Spleen (tissue), 11 donors: ENCODE results near the gene GUCD1. TPM values are rescaled to one million over a fixed set of nuclear protein-coding genes. Genes with fewer than 3 reads are reported as not detected.

Source experiments
- DNase-seq: peaks from one replicate; pipeline ENCODE4 v3.0.0-alpha.2; 2020
- H3K27ac ChIP-seq, 8 donors: fragments of 200-600 bp; sonication (generic) in 7 of 8; 1 replicate in 4 of 8; 2 replicates in 4 of 8; pipeline versions ENCODE4 v1.5.0 to v1.8.0; 2016 to 2021; ENCODE audit warnings: inconsistent platforms in 4 of 8, mild to moderate bottlenecking in 4 of 8, moderate library complexity in 1 of 8
- H3K27me3 ChIP-seq, 7 donors: fragments of 200-600 bp; sonication (generic) in 6 of 7; replicated peaks in 1 of 7; 1 replicate in 4 of 7; 2 replicates in 3 of 7; pipeline versions ENCODE4 v1.5.0 to v1.8.0; 2016 to 2021; ENCODE audit warnings: inconsistent platforms in 3 of 7, mild to moderate bottlenecking in 1 of 7
- H3K36me3 ChIP-seq, 6 donors: fragments of 200-600 bp; sonication (generic) in 5 of 6; 1 replicate in 4 of 6; 2 replicates in 2 of 6; pipeline versions ENCODE4 v1.5.0 to v1.8.0; 2016 to 2021; ENCODE audit warnings: inconsistent platforms in 2 of 6
- H3K4me1 ChIP-seq, 6 donors: fragments of 200-600 bp; sonication (generic) in 5 of 6; 1 replicate in 3 of 6; 2 replicates in 3 of 6; pipeline versions ENCODE4 v1.5.0 to v1.8.0; 2016 to 2021; ENCODE audit warnings: inconsistent platforms in 3 of 6
- H3K4me3 ChIP-seq, 8 donors: fragments of 200-600 bp; sonication (generic) in 7 of 8; 1 replicate in 4 of 8; 2 replicates in 4 of 8; pipeline versions ENCODE4 v1.5.0 to v1.8.0; 2016 to 2021; ENCODE audit warnings: inconsistent platforms in 4 of 8, mild to moderate bottlenecking in 4 of 8, moderate library complexity in 2 of 8
- H3K9me3 ChIP-seq, 8 donors: fragments of 200-600 bp; sonication (generic) in 7 of 8; 1 replicate in 4 of 8; 2 replicates in 4 of 8; pipeline versions ENCODE4 v1.5.0 to v1.8.0; 2016 to 2021; ENCODE audit warnings: inconsistent platforms in 4 of 8
- POLR2A ChIP-seq, 3 donors: fragments of 450-650 bp; IDR thresholded peaks; one replicate each; pipeline ENCODE4 v1.5.1; 2017; ENCODE audit warnings: antibody characterized with exemption in 3 of 3, mild to moderate bottlenecking in 1 of 3
- POLR2AphosphoS5 ChIP-seq, 3 donors: sonication (generic); formaldehyde crosslinking; IDR thresholded peaks; one replicate each; pipeline ENCODE4 v1.5.1; 2017; ENCODE audit warnings: antibody characterized with exemption in 3 of 3
- WGBS, 5 donors: extraction: QIAGEN DNeasy Blood & Tissue Kit in 3 of 5; methylation state at CpG; one replicate each; pipeline versions ENCODE4 v1.1.5 to v1.1.7; 2013 to 2018; 5-methylcytosine and 5-hydroxymethylcytosine counted together
- intact Hi-C: fragments of 100-400 bp; cut with DNase I; formaldehyde crosslinking; loops from one replicate; pipeline ENCODE4 v1.15.0; 2023; ENCODE audit warnings: low total_unique reads
- polyA plus RNA-seq, 3 donors: library from polyadenylated mRNA; stranded (reverse); fragments of 200-250 nt; gene quantifications; one replicate each; pipeline ENCODE4 v1.2.1, GENCODE V29; 2013
- total RNA-seq, 7 donors: library from RNA; depleted of rRNA in 3 of 7; stranded (reverse); fragments of >200 nt in 3 of 7; fragmentation: NEBNext Ultra II Directional in 4 of 7; extraction: Animal tissue kit (Norgen Biotek cat#: 25700) in 4 of 7; gene quantifications; one replicate each; pipeline versions ENCODE4 v1.1.0 to v1.2.1, GENCODE V29; 2016 to 2021
- TF ChIP-seq, protein P1 (sequence below), 11 experiments: fragments of 200-600 bp in 7 of 11; fragments of 450-650 bp in 4 of 11; sonication (generic) in 4 of 11; IDR thresholded peaks in 8 of 11; conservative IDR thresholded peaks in 3 of 11; 1 replicate in 7 of 11; 2 replicates in 4 of 11; pipeline versions ENCODE4 v1.4.0 to v1.8.0; 2016 to 2021; ENCODE audit warnings: antibody characterized with exemption in 11 of 11, inconsistent platforms in 4 of 11, mild to moderate bottlenecking in 1 of 11
- donor health status: healthy with polysubstance abuse.
- donor health status: DM: no; HTN: no; CAD: no; lungs with moderate emphysema.
- donor health status: DM: no; HTN: no; CAD: no.
- donor health status: Bipolar disorder and iron deficiency.
- donor health status: healthy.
- donor health status: DM: no; HTN: no; CAD: no.
- donor health status: DM: yes; HTN: yes; CAD: no.

Gene GUCD1
- total and polyA plus RNA-seq, 10 donors: 82.6 to 162 (median 106) TPM

GRCh38 chr22:24504956-24505736 lies 49.8 kb downstream of the GUCD1 start:
- TF ChIP-seq POLR2AphosphoS5 (IDR thresholded peaks at IDR 0.05) (no peak), POLR2A (IDR thresholded peaks at IDR 0.05) (no peak)
- TF ChIP-seq, protein P1, sequence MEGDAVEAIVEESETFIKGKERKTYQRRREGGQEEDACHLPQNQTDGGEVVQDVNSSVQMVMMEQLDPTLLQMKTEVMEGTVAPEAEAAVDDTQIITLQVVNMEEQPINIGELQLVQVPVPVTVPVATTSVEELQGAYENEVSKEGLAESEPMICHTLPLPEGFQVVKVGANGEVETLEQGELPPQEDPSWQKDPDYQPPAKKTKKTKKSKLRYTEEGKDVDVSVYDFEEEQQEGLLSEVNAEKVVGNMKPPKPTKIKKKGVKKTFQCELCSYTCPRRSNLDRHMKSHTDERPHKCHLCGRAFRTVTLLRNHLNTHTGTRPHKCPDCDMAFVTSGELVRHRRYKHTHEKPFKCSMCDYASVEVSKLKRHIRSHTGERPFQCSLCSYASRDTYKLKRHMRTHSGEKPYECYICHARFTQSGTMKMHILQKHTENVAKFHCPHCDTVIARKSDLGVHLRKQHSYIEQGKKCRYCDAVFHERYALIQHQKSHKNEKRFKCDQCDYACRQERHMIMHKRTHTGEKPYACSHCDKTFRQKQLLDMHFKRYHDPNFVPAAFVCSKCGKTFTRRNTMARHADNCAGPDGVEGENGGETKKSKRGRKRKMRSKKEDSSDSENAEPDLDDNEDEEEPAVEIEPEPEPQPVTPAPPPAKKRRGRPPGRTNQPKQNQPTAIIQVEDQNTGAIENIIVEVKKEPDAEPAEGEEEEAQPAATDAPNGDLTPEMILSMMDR (IDR thresholded peaks at IDR 0.05 in 8 of 11, conservative IDR thresholded peaks at IDR 0.05 in 3 of 11): no peak
- peak overlapping the region in 6 of 8 donors; percentile 11 to 86 (median 58) for H3K27ac ChIP-seq
- H3K4me3 ChIP-seq: no peak overlapping the region
- no peaks in the 10 kb centered on the region for H3K9me3 ChIP-seq
- 65 to 91% (median 81%) methylated on average over 3 of the region's 3 CpGs for WGBS, 5 donors
- H3K27me3 ChIP-seq: no peaks in the 10 kb centered on the region
- no peaks in the 10 kb centered on the region for H3K36me3 ChIP-seq
- peaks cover 0 to 89% (median 33%) of the 10 kb centered on the region in 6 donors for H3K4me1 ChIP-seq
- intact Hi-C loops: loop anchor here (5.0 kb wide), 1 partner anchor 83 kb away; no protein-coding TSS in a partner anchor
- no peak for DNase-seq

DNA sequence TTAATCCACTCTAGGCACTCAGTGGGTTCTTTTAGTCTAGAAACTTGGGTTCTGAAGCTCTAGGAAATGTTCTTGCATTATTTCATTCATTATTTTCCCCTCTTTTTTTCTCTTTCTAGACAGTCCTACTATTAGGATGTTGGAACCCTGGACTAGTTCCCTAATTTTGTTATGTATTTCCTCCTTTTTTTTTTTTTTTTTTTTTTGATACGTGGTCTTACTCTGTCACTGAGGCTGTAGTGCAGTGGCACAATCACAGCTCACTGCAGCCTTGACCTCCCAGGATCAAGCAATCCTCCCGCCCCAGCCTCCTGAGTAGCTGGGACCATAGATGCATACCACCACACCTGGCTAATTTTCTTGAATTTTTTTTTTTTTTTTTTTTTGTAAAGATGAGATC lies 50.4 kb downstream of the GUCD1 start:
- Histone ChIP-seq H3K4me3 (no peak overlapping the region), H3K36me3 (no peaks in the 10 kb centered on the region), H3K27me3 (no peaks in the 10 kb centered on the region), H3K9me3 (no peaks in the 10 kb centered on the region), H3K4me1 (peaks cover 0 to 83% (median 30%) of the 10 kb centered on the region in 6 donors), H3K27ac (peak overlapping the region in 5 of 8 donors; percentile 25 to 86 (median 64))
- intact Hi-C loops: no loop called here
- DNase-seq: peak; percentile 51
- 67 to 91% (median 80%) methylated on average over 2 of the region's 2 CpGs for WGBS, 5 donors
- TF ChIP-seq, protein P1 (IDR thresholded peaks at IDR 0.05 in 8 of 11, conservative IDR thresholded peaks at IDR 0.05 in 3 of 11): no peak
- no peak for TF ChIP-seq POLR2AphosphoS5 (IDR thresholded peaks at IDR 0.05)
- no peak for TF ChIP-seq POLR2A (IDR thresholded peaks at IDR 0.05)

GRCh38 chr22:24503843-24504338 lies 51.0 kb downstream of the GUCD1 start:
- no peaks in the 10 kb centered on the region for H3K9me3 ChIP-seq
- no peaks in the 10 kb centered on the region for H3K36me3 ChIP-seq
- H3K4me3 ChIP-seq: peak overlapping the region in 1 of 8 donors; percentile 12
- peak overlapping the region in 6 of 8 donors; percentile 0 to 86 (median 61) for H3K27ac ChIP-seq
- intact Hi-C loops: no loop called here
- 56 to 76% (median 73%) methylated on average over 5 of the region's 5 CpGs for WGBS, 5 donors
- TF ChIP-seq POLR2AphosphoS5 (IDR thresholded peaks at IDR 0.05): no peak
- TF ChIP-seq POLR2A (IDR thresholded peaks at IDR 0.05): no peak
- TF ChIP-seq, protein P1 (IDR thresholded peaks at IDR 0.05 in 8 of 11, conservative IDR thresholded peaks at IDR 0.05 in 3 of 11): no peak
- peak; percentile 64 for DNase-seq
- H3K4me1 ChIP-seq: peaks cover 0 to 82% (median 30%) of the 10 kb centered on the region in 6 donors
- H3K27me3 ChIP-seq: no peaks in the 10 kb centered on the region
